Hepatocyte (in vitro differentiated cells): ENCODE measurements around the gene SYNDIG1.

Source experiments
- EZH2 ChIP-seq: fragments of 200-600 bp; sonication (generic); IDR thresholded peaks from 2 replicates; pipeline ENCODE4 v1.6.1; 2016; ENCODE audit warnings: antibody characterized with exemption, mild to moderate bottlenecking, borderline replicate concordance
- TF ChIP-seq, protein P1 (sequence below): fragments of 200-600 bp; sonication (generic); IDR thresholded peaks from 2 replicates; pipeline ENCODE4 v1.5.1; 2016; ENCODE audit warnings: antibody characterized with exemption, mild to moderate bottlenecking; ENCODE audit not compliant: poor library complexity

DNA sequence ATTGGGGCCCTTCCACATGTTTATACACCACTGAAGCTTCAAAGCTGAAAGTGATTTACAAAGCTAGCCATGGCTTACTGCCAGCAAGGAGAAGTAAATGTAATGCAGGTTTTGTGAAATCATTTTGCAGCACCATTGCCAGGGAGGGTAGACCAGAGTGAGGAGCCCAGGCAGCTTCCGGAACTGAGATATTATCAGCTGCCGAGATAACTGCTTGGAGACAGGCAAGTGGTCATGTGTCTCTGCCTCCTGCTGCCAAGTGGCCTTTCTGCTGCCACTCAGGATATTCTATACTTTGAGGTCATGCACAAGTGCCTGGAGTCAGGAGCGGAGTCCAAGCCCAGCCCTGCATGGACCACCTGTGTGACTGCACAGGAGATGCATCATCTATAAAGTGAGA lies 160.2 kb downstream of the SYNDIG1 start:
- TF ChIP-seq, protein P1, sequence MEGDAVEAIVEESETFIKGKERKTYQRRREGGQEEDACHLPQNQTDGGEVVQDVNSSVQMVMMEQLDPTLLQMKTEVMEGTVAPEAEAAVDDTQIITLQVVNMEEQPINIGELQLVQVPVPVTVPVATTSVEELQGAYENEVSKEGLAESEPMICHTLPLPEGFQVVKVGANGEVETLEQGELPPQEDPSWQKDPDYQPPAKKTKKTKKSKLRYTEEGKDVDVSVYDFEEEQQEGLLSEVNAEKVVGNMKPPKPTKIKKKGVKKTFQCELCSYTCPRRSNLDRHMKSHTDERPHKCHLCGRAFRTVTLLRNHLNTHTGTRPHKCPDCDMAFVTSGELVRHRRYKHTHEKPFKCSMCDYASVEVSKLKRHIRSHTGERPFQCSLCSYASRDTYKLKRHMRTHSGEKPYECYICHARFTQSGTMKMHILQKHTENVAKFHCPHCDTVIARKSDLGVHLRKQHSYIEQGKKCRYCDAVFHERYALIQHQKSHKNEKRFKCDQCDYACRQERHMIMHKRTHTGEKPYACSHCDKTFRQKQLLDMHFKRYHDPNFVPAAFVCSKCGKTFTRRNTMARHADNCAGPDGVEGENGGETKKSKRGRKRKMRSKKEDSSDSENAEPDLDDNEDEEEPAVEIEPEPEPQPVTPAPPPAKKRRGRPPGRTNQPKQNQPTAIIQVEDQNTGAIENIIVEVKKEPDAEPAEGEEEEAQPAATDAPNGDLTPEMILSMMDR, result no peak
- TF ChIP-seq EZH2, result no peak
